HG03571 (cell line): ENCODE results near the gene MPND.
"Not testable (repeated sequence)": the region's sequence is repeated elsewhere in the genome, so short reads cannot be mapped to it uniquely, and the experiment has no call there.

Experiments used
- ATAC-seq: cut with Tn5 transposase; IDR thresholded peaks from one replicate; pipeline ENCODE4 v1.9.1; 2021; ENCODE audit not compliant: unreplicated experiment

MPND gene

DNA sequence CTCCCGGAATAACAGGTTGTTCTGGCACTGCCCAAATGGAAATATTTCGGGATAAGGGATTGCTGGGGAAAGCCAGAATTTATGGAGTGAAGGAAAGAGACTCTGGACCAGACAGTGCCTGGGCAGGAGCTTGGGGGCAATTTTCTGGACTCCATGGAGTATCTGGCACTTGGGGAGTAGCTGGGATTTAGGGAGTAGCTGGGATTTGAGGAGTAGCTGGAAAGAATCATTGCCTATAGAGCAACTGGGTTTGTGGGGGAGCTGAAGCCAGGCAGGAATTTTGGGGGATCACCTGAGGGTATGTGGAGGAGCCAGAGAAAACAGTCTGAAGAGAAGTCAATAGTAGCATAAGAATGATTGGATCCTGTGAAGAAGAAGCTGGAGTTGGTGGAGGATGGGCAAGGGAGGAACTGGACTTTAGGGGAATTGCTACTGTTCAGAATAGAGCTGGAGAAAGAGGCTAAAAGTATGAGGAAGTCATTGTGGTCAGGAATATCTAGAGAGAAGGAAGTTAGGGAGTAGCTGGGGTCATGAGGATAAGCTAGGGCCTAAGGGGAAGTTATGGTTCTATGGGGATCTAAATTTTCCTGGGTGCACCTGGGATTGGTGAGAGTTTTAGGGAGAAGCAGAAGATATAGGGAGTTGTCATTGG lies 24.2 kb upstream of the MPND start:
- ATAC-seq: no peak

DNA sequence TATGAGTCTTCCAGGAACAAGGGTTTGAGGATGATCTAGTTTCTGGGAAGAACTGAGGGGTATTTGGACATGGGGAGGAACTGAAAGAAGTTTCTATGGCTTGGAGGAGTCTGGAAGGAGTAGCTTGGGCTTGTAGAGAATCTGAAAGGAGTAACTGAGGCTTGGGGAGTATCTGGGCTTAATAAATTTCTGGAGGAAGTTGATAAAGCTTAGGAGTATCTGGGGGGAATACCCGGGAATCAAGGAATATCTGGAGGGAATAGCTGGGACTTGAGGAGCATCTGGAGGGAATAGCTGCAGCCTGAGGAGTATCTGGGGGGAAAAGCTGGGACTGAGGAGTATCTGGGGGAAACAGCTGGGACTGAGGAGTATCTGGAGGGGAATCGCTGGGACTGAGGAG lies 22.9 kb upstream of the MPND start:
- no peak for ATAC-seq

DNA sequence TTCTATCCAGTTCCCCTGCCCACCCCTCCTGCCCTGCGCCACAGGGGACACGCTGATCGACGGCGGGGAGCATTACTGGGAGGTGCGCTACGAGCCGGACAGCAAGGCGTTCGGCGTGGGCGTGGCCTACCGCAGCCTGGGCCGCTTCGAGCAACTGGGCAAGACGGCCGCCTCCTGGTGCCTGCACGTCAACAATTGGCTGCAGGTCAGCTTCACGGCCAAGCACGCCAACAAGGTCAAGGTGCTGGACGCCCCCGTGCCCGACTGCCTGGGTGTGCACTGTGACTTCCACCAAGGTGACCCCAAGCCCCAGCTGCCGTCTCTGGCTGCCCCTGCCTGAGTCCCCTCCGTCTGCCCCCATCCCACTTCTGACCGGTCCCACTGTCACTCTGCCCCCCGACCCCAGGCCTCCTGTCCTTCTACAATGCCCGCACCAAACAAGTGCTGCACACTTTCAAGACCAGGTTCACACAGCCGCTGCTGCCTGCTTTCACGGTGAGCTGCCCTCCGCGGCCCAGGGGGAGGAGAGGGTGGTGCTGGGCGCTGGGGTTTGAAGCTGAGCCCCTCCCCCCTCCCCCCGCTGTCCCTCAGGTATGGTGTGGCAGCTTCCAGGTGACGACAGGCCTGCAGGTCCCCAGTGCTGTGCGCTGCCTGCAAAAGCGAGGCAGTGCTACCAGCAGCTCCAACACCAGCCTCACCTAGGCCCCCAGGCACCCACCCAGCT lies 20.3 kb upstream of the MPND start:
- ATAC-seq: no peak

DNA sequence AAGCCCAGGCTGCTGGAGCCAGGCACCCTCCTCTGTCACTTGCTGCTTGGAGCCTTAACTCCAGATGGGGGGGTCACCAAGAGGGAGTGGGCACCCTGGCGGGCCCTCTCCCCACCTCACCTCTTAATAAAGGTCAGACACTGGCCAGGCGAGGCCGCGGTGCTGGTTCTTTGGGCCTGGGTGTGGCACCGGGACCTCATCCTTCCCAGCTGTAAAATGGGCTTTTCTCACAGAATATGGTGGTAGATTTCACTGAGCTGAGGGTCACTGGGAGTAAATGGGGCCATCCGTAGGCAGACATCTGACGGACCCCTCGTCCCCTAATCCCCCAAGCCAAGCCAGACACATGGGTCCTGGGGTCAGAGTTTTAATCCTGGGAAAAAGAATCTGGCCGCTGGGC lies 19.7 kb upstream of the MPND start:
- ATAC-seq: no peak

DNA sequence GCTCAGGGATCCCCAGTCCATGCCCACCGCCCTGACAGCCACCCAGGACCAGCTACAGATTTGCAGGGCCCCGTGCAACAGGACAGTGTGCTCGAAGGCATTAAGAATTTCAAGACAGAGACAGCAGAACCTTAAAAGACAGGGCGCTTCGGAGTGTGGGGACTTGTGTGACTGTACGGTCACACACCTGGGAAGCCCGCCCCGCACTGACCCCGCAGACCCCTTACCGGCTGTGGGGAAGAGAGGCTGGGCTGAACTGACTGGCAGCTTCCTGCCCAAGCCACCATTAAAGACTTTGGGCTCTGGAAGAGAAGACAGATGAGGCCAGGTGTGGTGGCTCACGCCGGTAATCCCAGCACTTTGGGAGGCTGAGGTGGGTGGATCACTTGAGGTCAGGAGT lies 19.1 kb upstream of the MPND start:
- ATAC-seq: no peak

DNA sequence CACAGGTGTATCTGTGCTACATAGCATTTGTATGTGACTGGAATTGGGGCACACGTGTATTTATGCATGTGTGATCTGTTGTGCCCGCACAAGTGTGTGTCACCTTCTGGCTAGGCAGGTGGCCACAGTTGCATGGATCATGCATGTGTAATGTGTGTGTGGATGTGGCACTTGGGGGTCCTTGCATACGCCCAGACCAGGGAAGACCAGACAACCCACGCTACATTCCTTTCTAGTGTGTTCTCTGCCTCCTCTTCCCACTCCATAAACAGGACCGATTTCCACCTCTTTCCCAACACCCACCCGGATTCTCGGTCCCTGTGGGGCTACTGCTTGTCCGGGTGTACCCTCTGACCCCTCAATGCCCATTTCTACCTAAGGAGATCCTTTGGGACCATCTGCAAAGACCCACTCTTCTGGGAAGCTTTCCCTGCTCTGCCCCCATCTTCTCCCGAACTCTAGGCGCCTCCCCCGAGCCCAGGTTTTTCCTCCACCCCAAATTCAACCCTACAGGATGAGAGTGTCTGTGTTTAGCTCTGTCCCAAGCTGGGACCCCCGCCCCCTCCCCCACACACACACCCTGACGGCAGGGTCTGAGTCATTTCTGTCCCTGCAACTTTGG lies 17.0 kb upstream of the MPND start:
- ATAC-seq: no peak

DNA sequence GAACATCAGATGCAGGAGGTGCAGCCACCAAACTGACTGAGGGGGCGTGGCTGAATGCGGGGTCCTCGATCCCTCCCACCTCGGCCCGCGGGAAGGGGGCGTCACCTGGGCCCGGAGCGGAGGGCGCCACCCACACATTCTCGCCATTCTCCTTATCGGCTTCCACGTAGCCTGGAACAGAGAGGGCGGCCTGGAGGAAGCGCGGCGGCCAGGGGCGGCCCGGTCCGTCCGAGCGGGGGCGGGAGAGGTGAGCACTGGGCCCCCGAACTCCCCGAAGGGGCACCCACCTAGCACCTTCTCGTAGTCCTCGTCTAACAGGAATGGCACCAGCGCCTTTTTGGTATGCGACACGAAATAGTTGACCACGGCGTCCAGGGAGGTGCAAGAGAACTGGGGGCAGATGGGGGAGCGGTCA lies 16.5 kb upstream of the MPND start:
- ATAC-seq: no peak

DNA sequence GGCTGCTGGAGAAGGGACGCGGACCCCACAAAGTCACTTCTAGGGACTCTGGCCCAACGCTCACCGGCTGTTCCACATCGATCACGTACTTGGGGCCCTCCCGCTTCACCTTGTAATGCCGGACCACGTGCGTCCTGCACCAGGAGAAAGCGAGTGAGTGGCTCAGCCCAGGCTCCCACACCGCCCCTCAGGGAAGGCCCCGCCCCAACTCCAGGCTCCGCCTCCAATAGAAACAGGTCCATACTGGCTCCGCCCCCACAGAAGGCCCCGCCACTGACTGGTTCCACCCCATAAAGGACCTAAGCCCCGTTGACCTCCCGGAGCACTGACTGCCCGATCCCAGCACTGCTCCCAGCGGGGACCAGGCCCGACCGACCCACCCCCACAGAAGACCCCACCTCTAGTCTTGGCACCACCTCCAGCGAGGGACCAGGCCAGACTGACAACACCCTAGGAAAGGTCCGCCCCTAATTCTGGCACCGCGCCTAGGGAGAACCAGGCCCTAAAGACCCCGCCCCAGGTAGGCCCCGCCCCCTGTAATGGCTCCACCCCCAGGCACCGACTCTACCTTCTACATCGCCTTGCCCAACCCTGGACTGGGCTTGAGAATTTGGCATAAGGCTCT lies 16.0 kb upstream of the MPND start:
- ATAC-seq: no peak

DNA sequence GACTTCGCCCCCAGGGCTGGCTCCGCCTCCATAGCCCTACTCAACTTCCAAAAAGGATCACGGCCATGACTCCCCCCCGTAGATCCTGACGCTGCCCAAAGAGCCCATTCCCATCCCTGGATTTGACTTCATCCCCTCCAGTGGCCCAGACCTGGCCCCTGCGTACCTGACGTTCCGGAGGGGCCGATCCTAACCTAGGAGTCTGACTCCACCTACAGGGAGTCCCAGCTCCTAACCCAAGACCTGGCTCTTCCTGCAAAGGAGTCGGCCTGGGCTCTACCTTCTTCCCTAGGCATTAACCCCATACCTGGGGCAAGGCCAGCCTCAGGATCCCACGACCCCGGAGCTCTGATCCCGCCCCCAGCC lies 15.5 kb upstream of the MPND start:
- no peak for ATAC-seq

DNA sequence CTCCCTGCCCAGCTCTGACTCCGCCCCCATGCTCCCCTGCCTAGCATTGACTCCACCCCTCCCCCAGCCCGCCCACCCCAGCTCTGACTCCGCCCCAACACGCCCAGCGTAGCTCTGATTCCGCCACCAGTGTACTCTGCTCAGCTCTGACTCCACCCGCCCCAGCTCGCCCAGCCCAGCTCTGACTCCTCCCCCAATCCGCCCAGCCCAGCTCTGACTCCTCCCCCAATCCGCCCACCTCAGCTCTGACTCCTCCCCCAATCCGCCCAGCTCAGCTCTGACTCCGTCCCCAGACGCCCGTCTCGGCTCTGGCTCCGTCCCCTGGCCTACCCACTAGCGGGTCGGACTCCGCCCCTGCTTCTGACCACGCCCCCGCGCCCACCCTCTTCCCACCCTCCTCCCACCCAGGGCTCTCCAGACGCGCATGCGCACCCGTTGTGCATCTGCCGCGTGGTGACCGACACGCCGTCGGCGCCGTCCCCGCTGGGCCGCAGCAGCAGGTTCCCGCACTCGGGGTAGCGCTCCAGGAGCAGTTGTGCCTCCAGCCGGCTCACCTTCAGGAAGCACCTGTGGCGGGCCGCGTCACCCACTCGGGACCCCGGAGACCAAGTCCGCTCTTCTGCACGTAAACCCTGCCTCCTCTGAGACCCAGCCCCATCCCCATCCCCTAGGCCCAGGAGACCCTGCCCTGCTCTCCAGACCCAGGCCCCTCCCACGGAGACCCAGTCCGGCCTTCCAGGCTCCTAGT lies 14.9 kb upstream of the MPND start:
- ATAC-seq: peak; percentile 65

DNA sequence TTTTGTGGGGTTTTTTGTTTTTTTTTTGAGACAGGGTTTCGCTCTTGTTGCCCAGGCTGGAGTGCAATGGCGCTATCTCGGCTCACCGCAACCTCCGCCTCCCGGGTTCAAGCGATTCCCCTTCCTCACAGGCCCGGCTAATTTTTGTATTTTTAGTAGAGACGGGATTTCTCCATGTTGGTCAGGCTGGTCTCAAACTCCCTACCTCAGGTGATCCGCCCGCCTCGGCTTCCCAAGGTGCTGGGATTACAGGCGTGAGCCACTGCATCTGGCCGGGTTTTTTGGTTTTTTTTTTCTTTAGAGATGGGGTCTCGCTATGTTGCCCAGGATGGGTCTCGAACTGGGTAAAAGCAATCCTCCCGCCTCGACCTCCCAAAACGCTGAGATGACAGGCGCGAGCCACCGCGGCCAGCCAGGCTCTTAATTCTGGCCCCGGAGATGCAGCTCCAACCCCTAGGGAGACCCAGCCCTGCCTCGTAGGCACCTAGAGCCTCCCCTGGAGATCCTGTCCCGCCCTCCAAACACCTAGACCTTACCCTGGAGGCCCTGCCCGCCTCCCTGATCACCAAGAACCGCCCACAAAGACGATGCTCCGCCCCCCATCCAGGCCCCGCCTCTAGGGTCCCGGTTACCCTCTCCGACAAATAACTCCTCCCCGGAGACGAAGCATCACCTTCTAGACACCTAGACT lies 14.2 kb upstream of the MPND start:
- ATAC-seq: not testable (repeated sequence)

DNA sequence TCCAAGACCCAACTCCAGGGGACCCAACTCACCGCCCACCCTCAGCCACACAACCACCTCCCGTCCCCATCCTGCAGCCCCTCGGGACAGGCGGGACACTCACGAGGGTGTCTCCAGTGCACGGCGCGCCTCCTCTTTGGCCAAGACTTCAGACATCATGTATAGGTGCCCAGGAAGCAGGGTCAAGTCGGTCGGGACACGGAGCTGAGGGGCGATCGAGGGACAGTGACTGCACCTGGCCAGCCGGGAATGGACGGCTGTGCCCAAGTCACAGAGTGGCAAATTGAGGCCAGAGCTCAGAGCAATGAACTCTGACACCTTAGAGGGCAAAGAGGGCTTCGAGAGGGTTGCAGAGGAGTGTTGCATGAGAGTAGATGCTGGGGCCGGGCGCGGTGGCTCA lies 13.5 kb upstream of the MPND start:
- no peak for ATAC-seq

DNA sequence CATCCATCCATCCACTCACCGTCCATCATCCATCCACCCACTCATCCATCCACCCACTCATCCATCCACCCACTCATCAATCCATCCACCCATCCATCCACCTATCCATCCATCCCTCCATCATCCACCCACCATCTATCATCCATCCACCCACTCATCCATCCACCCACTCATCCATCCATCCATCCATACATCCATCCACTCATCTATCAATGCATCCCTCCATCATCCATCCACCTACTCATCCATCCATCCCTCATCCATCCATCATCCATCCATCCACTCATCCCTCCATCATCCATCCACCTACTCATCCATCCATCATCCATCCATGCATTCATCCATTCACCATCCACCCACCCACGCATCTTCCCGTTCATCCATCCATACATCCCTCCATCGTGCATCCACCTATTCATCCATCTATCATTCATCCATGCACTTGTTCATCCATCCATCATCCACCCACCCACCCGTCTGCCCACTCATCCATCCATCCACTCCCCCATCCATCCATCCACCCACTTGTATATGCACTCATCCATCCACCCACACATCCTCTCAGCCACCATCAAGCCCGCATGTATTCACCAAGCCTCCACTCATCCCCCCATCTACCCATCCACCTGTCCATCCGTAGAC lies 8.3 kb upstream of the MPND start:
- ATAC-seq: no peak

DNA sequence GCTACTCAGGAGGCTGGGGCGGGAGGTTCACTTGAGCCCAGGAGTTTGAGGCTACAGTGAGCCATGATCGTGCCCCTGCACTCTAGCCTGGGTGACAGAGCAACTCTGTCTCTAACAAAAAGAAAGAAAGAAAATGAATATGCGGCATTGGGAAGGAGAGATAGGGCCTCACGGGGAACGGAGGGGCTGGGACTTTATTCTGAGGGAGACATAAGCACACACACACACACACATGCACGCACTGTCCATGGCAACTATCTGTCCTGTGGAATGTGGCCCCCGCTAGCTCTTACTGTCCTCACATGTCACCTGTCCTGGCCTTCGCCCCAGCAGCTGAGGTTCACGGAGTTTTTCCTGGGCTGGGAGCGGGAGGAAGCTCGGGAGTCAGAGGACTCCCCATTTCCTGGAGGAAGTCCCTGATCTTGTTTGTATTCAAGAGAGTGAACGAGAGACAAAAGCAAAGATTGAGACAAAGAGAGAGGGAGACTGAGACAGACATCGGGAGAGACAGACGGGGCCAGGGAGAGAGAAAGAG lies 5.4 kb upstream of the MPND start:
- no peak for ATAC-seq

DNA sequence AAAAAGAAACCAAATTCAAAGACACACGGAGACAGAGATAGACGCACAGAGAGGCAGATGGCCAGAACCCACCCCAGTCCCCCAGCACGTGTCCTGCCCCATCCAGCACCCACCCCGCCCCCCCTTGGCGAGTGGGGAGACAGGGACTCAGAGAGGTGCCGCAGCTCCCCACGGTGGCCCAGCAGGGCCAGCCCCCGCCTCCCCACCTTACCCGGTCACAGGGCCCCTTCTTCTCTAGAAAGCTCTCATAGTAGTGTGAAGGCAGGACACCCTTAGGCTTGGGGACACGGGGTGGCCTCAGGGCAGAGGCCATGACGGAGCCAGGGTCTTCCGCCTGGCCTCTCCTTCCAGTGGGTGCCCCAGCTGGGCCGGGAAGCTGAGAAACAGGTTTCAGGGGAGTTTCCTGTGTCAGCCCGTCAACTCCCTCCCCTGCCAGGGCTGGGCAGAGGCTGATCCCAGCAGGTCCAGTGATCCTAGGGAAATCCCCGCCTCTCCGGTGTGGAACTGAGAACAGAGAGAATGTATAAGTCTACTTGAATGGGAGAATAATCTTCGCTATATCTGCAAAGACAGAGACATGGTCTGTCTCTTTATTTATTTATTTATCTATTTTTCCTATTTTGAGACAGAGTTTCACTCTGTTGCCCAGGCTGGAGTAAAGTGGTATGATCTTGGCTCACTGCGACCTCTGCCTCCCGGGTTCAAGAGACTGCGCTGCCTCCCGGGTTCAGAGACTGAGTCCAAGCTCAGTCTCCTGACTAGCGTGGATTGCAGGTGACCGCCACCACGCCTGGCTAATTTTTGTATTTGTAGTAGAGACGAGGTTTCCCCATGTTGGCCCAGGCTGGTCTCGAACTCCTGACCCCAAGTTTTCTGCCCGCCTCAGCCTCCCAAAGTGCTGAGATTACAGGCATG lies 4.7 kb upstream of the MPND start, which contains the start of gene STAP2:
Gene STAP2 (minus strand): TSS at position 387 of the 915 bp plus-strand sequence. CDS start 74 bp downstream, at position 313.
- ATAC-seq: no peak

DNA sequence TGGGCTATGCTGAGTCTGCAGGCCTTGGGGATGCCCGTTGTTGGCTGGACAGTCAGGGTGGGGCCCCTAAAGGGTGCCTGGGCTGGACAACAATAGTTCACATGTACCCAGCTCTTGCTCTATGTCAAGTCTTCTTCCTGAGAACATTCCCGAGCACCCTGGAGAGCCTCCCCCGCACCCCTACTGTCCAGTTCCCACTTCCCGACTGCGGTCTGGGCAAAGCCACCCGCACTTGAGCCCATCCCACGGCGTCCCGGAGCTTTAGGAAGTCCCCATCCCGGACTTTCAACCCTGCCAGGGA lies 1.1 kb upstream of the MPND start:
- ATAC-seq: no peak

DNA sequence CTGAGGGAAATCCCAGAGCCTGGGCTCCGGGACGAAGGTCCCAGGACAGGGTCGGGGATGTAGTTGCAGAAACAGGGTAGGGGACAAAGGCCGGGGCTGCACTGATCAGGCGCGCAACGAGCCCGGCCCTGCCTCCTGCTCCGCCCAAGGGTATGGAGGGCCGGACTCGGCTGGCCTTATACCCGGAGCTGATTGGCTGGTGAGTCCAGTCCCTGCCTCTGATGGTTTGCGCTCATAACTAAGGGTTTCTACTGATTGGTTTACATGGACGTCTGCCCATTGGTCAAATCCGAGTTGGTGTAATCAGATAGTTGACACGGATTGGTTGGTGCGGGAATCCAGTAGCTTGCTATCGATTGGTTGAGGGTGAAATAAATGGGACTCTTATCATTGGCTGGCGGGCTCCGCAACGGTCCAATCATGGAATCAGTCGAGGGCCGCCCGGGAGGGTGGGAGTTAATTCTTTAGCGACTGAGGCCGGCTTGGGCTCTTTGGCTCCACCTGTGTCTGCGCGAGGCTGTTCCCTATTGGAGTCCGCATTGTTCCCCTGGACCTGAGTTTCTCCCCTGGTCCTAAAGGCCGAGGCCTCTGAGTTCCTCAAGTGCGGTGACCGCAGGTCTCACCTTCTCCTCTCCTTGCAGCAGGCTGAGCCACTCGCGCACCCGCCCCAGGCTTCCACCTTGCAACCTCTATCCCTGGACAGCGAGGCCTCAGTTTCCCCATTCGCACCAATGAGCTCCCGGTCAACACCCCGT lies 570 bp upstream of the MPND start:
- peak; percentile 80 for ATAC-seq

DNA sequence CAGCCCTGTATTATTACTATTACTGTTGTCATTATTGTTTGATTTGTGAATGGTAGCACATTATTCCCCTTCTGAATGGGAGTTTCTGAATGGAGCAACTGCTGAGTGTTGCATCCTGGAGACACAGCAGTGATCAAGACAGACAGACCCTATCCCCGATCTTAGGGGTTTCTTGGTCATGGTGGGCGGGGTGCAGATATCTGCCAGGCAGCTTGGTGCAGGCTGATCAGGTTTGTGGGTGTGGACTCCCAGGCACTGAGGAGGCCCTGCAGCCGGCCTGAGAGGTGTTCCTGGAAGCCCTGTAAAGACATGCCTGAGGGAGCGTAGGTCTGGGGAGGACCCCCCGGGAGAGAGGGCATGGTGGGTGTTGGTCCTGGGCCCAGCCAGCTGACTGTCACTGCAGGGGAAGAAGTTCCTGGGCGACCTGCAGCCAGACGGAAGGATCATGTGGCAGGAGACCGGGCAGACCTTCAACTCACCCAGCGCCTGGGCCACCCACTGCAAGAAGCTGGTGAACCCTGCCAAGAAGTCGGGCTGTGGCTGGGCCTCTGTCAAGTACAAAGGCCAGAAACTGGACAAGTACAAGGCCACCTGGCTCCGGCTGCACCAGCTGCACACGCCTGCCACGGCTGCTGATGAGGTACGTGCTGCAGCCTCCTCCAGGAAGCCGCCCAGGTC lies 2.1 kb downstream of the MPND start:
- ATAC-seq: no peak
